HG03045 (cell line): ENCODE measurements around the gene TMEM270.
"Not testable (repeated sequence)": the region's sequence is repeated elsewhere in the genome, so short reads cannot be mapped to it uniquely, and the experiment has no call there.

ENCODE experiments used
- ATAC-seq: cut with Tn5 transposase; IDR thresholded peaks from one replicate; pipeline ENCODE4 v1.9.1; 2021; ENCODE audit warnings: mild to moderate bottlenecking, moderate library complexity; ENCODE audit not compliant: unreplicated experiment

TMEM270 gene

GRCh38 chr7:73860859-73861258, at the start of gene TMEM270:
Gene TMEM270, plus strand, starts transcription at chr7:73861159. Its CDS starts 36 bp downstream, at chr7:73861195.
- no peak for ATAC-seq

DNA sequence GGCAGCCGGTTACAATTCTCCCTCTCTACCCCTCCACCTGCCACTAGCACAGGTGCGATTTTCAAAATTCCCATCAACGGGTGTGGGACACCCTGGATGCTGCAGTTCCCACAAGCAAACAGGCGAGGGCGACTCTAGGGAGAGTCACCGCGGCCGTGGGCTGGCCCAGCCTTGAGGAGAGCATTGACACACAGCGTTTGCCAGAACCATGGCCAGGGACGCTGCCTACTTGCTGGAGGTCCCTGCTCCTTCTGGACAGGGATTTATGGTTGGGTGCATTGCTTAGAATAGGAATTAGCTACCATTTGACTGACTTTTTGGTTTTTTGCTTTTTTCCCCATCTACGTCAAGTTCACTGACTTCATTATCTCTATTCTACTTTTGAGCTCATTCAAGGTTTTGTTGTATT, 49.2 kb upstream of the TMEM270 start:
- ATAC-seq, result no peak

- no peak for ATAC-seq
These were observed 48.0 kb upstream of the TMEM270 start for GRCh38 chr7:73812996-73813395.

DNA sequence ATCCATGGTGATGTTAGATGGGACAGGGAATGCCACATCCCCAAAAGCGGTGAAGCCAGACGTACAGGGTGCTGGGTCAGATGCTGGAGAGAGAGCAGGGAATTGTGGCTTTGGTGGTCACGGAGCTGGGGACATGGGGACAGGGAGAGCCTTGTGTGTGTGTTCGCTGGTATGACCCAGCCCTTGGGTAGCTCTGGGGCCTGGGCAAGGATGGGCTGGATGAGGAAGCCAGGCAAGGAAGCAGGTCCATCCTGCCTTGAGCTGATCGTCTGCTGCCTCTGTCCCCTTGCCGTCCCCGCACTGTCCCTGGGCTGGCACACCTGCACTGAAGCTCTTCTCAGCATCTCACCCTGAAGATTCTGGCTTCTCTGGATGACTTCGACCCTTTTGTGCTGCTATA, 45.5 kb upstream of the TMEM270 start:
- no peak for ATAC-seq

- no peak for ATAC-seq
These were observed 43.8 kb upstream of the TMEM270 start for GRCh38 chr7:73817121-73817520.

GRCh38 chr7:73820013-73820412, 40.9 kb upstream of the TMEM270 start:
- no peak for ATAC-seq

- ATAC-seq, result not testable (repeated sequence)
These were observed 39.2 kb upstream of the TMEM270 start for GRCh38 chr7:73821597-73822285.

DNA sequence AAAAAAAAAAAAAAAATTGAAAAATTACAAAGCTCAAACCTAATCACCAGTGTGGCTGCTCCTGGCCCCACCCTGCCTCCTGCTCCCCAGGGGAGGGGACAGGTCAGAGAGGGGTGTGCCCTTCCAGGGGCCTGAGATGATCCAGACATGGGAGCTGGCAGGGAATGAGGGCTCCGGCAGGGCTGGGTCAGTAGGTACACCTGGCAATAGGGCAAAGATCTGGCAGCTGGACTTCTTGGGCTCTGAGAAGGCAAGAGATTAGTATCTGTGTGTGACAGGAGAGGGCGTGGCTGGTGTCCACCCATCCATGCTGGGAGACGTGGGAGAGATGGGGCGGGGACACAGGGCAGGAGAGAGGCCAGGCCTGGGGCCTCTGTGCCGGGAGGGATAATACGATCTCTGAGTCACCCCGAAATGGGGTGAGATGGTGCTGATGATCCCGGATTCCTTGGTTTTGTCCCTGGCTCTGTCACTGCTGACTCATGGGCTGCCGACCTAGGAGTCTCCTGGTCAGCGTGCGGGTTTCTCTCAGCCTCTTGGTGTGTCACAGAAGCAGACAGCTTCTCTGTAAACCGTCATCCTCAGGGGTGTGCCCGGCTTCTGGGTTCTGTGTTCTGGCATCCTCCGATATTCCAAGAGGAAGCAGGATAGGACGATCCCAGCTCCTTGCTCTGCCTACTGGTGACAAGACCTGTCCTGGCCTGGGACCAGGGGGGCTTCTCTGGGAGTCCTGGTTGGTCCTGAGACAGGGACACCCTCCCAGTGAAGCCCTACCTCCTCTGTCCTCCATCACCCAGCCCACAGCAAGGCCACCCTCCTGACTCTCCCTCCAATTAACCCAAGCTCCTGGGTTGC, 38.4 kb upstream of the TMEM270 start:
- ATAC-seq, result no peak

- ATAC-seq, result no peak
These were observed 37.7 kb upstream of the TMEM270 start for GRCh38 chr7:73823257-73823656.

DNA sequence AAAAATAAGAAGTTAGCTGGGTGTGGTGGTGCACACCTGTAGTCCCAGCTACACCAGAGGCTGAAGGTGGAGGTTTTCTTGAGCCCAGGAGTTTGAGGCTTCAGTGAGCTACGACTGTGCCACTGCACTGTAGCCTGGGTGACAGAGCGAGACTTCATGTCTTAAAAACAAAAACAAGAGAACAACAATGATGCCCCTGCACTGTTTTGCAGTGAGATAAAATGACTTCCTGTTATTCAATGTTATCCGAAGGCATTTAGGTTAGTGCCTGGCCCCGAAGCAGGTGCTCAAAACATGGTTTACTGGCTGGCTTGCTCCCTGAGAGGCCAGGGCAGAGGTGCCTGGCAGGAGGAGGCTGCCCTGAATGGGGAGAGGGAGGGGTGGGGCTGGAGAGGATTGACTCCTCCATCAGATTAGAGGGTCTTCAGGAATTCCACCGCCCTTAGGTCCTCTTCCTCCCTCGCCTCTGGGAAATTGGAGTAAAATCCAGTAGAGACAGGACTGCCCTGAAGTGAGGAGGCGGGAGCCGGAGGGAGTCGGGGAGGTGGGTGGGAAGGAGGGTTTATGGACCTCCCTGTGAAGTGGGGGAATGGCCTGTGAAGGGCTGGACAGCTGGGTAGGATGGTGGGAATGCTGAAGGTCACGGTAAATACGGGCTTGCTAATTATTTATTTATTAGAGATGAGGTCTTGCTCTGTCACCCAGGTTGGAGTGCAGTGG, 36.9 kb upstream of the TMEM270 start:
- ATAC-seq, result no peak

- no peak for ATAC-seq
These were observed 36.0 kb upstream of the TMEM270 start for GRCh38 chr7:73824986-73825385.

DNA sequence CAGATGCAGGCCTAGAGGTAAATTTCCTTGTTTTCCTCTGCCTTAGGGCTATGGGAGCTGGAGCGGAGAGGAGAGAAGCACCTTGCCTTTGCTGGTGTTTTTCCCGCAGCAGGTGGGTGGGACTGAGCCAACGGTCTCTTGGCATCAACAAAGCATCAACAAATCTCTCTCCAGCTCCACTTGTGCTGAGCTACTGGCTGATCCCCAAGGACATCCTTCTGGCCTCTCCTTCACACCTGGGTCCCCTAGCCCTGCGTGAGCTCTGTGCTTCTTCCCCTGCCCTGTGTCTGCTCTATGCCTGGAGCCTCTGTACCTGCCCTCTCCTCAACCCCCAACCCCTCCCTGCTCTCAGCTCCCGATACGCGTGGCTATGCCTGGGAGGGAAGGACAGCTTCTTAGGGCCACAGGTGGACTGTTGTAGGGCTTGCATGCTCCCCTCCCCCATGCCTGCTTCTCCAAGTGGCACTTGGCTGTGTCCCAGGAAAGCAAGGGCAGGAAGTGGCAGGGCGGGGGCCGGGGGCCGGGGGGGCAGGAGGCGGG, 33.3 kb upstream of the TMEM270 start:
- no peak for ATAC-seq

DNA sequence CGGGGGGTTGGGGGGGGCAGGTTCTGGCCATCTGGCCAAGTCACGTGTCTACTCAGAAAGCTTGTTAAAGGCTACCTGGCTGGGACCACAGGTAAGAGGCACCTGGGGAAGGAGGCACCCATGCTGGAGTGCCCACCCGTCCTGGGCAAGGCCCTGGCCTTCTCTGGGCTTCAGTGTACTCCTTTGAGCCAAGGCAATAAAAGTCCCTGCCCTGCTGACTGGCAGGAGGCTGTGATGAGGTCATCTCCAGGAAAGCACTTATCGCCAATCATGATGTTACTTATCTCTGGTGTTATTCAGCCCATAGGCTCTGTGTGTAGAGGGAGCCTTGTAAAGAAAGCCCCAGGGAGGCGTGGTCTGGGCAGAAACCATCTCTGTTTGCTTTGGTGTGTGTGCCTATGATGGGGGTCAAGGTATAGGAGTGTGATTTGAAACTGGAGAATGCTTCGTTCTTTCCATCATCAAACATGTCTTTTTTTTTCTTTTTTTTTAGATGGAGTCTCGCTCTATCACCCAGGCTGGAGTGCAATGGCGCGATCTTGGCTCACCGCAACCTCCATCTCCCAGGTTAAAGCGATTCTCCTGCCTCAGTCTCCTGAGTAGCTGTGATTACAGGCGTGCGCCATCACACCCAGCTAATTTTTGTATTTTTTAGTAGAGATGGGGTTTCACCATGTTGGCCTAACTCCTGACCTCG, 32.7 kb upstream of the TMEM270 start:
- no peak for ATAC-seq

DNA sequence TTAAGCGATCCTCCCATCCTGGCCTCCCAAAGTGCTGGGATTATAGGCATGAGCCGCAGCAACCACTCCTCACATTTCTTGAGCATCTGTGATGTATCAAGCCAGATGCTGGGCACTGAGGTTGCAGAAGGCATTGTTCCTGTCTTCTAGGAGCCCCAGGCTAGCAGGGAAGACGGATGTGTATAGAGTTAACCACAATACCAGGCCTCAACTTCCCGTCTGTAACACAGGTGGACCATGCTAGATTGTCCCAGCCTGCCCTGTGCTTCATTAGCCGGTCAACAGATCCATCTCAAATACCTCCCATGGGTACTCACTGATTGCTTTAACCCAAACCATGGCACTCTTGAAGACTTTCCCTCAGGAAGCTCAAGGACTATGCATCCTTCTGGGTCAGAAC, 32.0 kb upstream of the TMEM270 start:
- no peak for ATAC-seq

DNA sequence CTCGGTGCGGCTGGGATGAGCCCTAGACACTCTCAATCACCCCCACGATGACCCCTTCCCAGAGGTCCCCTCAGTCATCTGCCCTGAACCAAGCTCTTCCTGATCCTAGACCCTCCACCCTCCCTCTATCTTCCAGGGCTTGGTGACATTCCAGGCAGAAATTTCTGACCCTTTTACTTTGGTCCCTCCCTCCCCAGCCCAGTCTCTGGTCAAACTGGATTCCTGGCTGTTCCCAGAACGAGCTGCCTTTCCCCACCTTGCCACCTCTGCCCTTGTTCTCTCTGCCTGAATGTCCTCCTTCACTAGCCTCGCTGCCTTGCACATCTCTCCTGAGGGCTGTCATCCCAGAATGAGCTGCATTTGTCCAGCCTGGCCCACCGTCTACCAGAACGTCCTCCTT, 31.5 kb upstream of the TMEM270 start:
- ATAC-seq, result no peak

GRCh38 chr7:73829921-73830680, 30.9 kb upstream of the TMEM270 start:
- ATAC-seq, result no peak

GRCh38 chr7:73830681-73831583, 30.0 kb upstream of the TMEM270 start, which contains the start of gene CLDN4:
Gene CLDN4, plus strand, starts transcription at chr7:73830996. Its CDS starts 206 bp downstream, at chr7:73831202.
- no peak for ATAC-seq

GRCh38 chr7:73831584-73831833, 29.4 kb upstream of the TMEM270 start:
- ATAC-seq, result no peak
